ENCODE measurements around the gene RASA4B. TPM values are rescaled to one million over a fixed set of nuclear protein-coding genes. Genes with fewer than 3 reads are reported as not detected.
"Not testable (repeated sequence)": the region's sequence is repeated elsewhere in the genome, so short reads cannot be mapped to it uniquely, and the experiment has no call there.

Gene RASA4B
- total and polyA plus RNA-seq, 2 donors = 6.1 to 19.9 TPM

DNA sequence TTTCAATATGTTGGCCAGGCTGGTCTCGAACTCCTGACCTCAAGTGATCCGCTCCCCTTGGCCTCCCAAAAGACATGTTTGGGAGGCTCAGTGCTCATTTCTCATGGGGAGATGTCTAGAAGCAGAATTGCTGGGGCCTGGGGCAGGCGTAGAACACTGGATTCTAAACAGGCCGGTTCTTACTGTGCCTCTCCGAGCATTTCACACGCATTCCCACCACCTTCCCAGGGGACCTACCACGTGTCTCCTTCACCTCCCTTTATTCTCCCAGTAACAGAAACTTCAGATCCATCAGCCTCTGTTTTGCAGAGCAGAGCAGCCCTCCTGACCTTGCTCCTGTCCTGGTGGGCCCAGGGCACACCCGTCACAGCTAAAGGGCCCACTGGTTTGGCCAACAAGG is 9.6 kb upstream of the RASA4B start:
- not testable (repeated sequence) for H3K36me3 ChIP-seq (ENCODE audit: insufficient read depth); H3K4me1 ChIP-seq (ENCODE audit: insufficient read depth); DNase-seq (ENCODE audit: extremely low spot score); H3K4me3 ChIP-seq (ENCODE audit: low read depth, low read length); H3K27ac ChIP-seq (ENCODE audit: low read depth)
- 76% methylated on average over 1 of the region's 8 CpGs for WGBS

DNA sequence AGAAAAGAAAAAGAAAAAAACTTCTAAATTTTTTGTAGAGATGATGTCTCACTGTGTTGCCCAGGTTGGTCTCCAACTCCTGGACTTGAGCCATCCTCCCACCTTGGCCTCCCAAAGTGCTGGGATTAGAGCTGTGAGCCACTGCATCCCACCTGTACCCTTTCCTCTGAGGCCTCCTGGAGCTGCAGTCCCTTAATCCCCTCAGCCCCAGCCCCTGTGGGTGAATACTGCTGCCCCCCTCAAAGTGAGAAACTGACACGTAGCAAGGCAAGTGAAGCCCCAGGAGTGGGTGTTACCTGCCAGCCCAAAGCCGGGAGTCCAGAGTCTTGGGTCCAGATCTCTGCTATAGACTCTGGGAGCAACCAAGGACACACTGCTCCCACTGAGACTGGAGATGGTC is 7.2 kb upstream of the RASA4B start:
- 71% methylated on average over 1 of the region's 2 CpGs for WGBS
- not testable (repeated sequence) for H3K36me3 ChIP-seq (ENCODE audit: insufficient read depth); H3K4me3 ChIP-seq (ENCODE audit: low read depth, low read length); DNase-seq (ENCODE audit: extremely low spot score); H3K4me1 ChIP-seq (ENCODE audit: insufficient read depth); H3K27ac ChIP-seq (ENCODE audit: low read depth)

DNA sequence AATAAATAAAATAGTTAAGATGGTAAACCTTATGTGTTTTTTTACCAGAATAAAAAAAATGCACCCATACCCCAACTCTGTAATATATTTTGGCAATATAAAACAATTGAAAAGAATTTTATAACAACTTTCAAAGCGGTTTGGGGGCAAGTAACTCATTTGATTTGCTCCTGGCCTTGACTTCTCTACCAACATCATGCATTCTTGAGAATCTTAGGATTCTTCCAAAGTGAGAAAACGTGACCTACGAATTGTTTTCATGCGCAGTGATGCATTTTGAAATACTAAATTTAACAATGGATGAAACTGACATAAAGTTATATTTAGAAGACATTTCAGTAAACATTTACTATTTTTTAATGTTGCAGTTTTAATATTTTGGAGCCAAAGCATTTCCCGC is 3.2 kb upstream of the RASA4B start:
- not testable (repeated sequence) for H3K4me3 ChIP-seq (ENCODE audit: low read depth, low read length); DNase-seq (ENCODE audit: extremely low spot score); H3K36me3 ChIP-seq (ENCODE audit: insufficient read depth); H3K27ac ChIP-seq (ENCODE audit: low read depth); H3K4me1 ChIP-seq (ENCODE audit: insufficient read depth)
- WGBS = 87% methylated on average over 4 of the region's 5 CpGs

DNA sequence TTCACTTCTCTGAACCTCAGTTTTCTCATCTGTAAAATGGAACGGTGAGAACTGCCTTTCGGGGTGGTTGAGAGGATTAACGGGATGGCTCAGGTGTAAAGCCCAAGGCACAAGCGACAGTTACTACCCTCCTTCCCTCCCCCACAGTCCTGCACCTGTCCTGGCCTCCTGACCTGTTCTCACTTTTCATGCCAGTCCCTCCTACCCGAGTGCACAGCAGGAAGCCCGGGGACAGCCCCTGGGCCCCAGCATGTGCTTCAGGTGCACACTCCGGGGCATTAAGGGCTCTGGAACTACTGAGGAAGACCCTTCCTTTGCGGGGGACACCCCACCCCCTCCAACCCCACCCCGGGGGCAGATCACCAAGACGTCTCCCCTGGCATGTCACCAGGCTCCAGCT is 626 bp downstream of the RASA4B start:
- not testable (repeated sequence) for H3K4me3 ChIP-seq (ENCODE audit: low read depth, low read length); H3K36me3 ChIP-seq (ENCODE audit: insufficient read depth); H3K4me1 ChIP-seq (ENCODE audit: insufficient read depth); H3K27ac ChIP-seq (ENCODE audit: low read depth); DNase-seq (ENCODE audit: extremely low spot score)
- no CpG with 5 or more reads among the region's 10 CpGs for WGBS

DNA sequence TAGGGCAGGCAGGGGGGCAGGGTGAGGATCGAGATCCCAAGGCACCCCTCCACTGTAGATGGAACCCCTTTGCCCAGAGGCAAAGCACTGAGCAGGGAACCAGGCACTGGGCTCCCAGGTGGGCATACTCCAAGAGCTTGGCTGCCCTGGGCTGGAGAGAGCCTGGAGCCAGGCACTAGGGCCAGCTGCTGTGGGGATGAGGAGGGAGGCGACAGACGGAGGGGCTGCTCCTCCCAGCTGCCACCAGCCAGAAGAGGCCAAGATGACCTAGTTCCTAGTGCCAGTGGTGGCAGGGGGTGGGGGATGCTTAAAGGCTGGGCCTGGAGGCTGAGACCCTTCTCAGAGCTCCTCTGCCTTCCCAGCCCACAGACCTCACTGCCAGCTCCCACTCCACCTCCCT is 1.7 kb downstream of the RASA4B start:
- WGBS = no CpG with 5 or more reads among the region's 3 CpGs
- DNase-seq (ENCODE audit: extremely low spot score); H3K27ac ChIP-seq (ENCODE audit: low read depth); H3K36me3 ChIP-seq (ENCODE audit: insufficient read depth); H3K4me3 ChIP-seq (ENCODE audit: low read depth, low read length); H3K4me1 ChIP-seq (ENCODE audit: insufficient read depth): not testable (repeated sequence)

DNA sequence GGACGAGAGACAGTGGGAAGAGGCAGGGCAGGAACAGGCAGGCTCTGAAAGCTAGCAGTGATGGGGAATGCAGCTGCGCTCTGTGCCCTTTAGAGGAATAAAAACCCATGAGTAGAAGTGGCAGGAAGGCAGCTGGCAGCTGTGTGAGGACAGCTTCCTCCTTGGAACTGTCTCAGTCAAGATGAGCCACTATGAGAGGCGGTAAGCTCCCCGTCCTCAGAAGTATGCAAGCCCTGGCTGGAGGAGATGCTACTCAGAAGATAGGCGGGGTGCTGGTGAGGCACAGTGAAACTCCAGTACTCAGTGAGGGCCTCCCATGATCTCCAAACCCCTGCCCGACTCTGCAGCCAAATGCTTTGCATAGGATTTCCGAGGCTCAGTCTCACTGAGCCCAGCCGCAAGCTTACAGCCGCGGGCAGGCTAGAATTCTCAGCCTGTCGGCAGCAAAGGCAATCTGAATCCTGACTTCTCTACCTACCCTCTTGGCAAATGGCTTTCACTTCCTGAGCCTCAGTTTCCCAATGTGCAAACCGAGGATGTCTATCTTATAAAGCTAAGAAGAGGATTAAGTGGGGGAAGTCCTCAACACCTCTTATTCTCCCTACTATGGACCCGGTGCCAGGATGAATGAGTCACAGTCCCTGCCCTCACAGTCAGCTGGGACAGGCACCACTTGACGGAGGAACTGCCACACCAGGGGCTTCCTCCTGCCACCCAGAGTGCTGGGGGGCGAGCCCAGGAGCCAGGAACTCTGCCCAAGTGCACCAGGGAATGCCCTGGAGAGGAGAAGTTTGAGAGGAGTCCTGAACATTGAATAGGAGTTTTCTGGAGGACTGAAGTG is 2.5 kb downstream of the RASA4B start:
- 66% methylated on average over 2 of the region's 15 CpGs for WGBS

DNA sequence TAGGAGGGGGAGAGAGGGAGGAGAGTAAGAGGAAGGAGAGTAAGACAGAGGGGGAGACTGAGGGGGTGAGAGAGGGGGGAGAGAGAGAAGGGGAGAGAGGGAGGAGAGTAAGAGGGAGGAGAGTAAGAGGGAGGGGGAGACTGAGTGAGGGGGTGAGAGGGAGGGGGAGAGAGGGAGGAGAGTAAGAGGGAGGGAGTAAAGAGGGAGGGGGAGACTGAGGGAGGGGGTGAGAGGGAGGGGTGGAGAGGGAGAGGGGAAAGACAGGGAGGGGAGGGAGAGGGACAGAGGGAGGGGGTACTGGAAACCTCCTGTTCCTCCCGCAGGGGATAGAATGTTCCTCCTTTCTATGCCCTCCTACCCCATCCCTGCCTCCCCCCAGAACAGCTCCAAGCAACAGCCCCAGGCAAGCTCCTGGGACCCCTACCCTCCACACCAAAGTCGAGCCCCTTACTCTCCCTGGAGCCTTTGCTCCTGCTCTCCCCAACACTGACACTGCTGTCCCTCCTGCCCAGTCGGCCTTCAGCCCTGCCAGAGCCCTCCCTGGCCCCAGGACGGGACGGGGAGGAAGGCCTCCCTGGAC is 4.8 kb downstream of the RASA4B start:
- peak overlapping the region; percentile 22 for H3K4me3 ChIP-seq (ENCODE audit: low read depth, low read length)
- H3K27ac ChIP-seq (ENCODE audit: low read depth); H3K36me3 ChIP-seq (ENCODE audit: insufficient read depth); H3K4me1 ChIP-seq (ENCODE audit: insufficient read depth): not testable (repeated sequence)
- 13% methylated on average over 5 of the region's 5 CpGs for WGBS
- DNase-seq (ENCODE audit: extremely low spot score) = peak; percentile 91

More for the DNA sequence above, 2.5 kb downstream of the RASA4B start:
- H3K27ac ChIP-seq (ENCODE audit: low read depth); DNase-seq (ENCODE audit: extremely low spot score); H3K36me3 ChIP-seq (ENCODE audit: insufficient read depth); H3K4me3 ChIP-seq (ENCODE audit: low read depth, low read length); H3K4me1 ChIP-seq (ENCODE audit: insufficient read depth): not testable (repeated sequence)

DNA sequence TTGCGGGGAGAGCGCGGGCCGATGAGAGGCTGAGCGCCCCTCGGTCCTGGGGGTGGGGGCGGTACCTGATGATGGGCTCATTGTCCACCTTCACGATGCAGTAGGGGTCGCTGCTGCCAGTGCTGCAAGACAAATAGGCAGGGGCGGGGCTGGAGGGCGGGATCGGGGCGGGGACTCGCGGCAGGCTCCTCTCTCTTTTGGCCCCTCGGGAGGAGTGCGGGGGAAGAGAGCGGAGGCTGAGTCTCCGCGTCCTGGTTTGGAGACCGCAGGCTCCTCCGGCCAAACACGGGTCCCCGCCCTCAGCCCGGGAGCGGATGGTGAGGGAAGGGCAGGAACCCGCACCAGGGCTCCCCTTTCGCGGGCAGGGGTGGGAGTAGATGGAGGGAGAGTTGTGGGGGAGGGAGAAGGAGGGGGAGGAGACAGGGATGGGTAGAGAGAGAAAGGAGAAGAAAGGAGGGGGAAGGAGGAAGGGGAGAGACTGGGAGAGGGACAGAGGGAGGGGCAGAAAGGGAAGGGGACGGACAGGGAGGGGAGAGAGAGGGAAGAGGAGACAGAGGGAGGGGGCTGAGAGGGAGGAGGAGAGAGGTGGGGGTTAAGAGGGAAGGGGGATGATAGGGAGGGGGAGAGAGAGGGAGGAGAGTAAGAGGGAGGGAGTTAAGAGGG is 5.6 kb downstream of the RASA4B start:
- H3K27ac ChIP-seq (ENCODE audit: low read depth); H3K36me3 ChIP-seq (ENCODE audit: insufficient read depth); H3K4me1 ChIP-seq (ENCODE audit: insufficient read depth); DNase-seq (ENCODE audit: extremely low spot score); H3K4me3 ChIP-seq (ENCODE audit: low read depth, low read length): not testable (repeated sequence)
- WGBS = no CpG with 5 or more reads among the region's 30 CpGs

DNA sequence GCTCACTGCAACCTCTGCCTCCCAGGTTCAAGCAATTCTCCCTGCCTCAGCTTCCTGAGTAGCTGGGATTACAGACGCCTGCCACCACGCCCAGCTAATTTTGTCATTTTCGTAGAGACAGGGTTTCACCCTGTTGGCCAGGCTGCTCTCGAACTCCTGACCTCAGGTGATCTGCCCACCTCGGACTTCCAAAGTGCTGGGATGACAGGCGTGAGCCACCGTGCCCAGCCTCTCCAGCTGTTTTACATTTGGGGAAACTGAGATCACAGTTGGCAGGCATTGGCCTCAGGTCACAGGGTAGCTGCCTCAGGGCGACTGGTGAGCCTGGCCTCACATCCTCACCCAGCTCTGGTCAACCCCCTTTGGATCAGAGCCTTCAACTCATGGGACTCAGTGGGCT is 7.0 kb downstream of the RASA4B start:
- not testable (repeated sequence) for H3K4me1 ChIP-seq (ENCODE audit: insufficient read depth); H3K36me3 ChIP-seq (ENCODE audit: insufficient read depth); H3K27ac ChIP-seq (ENCODE audit: low read depth); H3K4me3 ChIP-seq (ENCODE audit: low read depth, low read length); DNase-seq (ENCODE audit: extremely low spot score)
- 74% methylated on average over 4 of the region's 8 CpGs for WGBS

DNA sequence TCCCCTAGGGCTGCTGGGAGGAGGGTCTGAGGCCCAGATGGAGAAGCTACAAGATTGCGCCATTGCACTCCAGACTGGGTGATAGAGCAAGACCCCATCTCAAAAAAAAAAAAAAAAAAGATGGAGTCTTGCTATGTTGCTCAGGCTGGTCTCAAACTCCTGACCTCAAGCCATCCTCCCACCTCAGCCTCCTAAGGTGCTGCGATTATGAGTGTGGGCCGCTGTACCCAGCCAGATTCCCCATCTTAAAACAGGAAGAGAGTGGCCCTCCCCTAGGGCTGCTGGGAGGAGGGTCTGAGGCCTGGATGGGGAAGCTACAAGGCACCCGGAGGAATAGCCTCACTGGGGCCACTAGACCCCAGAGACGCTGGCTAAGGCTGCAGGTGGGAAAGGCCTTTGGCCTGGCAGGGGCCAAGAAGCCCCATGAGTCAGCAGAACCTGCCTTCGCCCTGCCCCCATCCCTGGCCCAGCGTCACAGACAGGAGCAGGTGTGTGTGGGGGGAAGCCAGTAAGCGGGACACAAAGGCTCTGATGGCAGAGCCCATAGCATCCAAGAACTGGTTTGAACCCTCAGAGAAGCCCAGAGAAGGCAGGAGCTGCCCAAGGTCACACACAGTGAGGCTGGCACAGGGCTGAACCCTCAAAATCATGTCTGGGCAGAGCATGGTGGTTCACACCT is 10.0 kb downstream of the RASA4B start:
- not testable (repeated sequence) for H3K36me3 ChIP-seq (ENCODE audit: insufficient read depth); H3K4me1 ChIP-seq (ENCODE audit: insufficient read depth); DNase-seq (ENCODE audit: extremely low spot score); H3K27ac ChIP-seq (ENCODE audit: low read depth); H3K4me3 ChIP-seq (ENCODE audit: low read depth, low read length)
- WGBS = 84% methylated on average over 2 of the region's 8 CpGs

DNA sequence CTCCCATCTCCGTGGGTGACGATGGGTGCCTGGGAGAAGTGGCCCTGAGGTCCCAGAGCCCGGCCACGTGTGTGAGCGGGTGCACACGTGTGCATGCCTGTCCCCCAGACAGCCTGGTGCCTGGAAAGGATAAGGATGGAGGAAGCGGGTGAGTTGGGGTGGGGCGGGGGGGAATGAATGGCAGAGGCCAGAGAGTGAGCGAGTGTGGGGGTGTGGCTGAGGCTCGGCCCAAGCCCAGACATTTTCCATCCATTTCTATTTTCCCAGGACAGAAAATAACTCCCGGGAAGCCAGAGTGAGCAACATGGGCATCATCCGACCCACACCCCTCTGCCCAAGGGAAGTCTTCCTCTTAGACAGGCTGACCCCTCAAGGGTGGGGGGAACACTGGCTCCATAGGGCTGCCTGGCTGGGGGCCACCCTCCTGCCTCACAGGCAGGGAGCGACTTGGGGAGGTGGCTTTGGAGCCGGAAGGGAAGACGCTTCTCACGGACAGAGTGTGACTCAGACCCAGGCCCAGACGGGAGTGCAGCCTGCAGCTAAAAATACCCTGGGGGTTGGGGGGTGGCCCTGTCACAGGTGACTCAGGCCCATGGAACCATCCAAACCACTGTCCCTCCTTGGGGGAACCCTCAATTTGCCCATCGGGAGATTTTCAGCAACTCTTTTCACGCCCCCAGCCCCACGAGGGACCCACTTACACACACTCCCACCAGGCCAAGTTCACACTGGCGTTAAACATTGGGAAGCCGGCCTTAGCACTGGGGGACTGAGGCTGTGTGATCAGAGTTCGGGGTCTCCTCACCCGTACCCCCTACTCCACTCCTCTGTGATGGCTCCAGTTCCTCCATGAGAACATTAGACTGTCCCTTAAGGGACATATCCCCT is 12.0 kb downstream of the RASA4B start:
- H3K4me1 ChIP-seq (ENCODE audit: insufficient read depth); H3K27ac ChIP-seq (ENCODE audit: low read depth); DNase-seq (ENCODE audit: extremely low spot score); H3K4me3 ChIP-seq (ENCODE audit: low read depth, low read length); H3K36me3 ChIP-seq (ENCODE audit: insufficient read depth): not testable (repeated sequence)
- 74% methylated on average over 5 of the region's 24 CpGs for WGBS

DNA sequence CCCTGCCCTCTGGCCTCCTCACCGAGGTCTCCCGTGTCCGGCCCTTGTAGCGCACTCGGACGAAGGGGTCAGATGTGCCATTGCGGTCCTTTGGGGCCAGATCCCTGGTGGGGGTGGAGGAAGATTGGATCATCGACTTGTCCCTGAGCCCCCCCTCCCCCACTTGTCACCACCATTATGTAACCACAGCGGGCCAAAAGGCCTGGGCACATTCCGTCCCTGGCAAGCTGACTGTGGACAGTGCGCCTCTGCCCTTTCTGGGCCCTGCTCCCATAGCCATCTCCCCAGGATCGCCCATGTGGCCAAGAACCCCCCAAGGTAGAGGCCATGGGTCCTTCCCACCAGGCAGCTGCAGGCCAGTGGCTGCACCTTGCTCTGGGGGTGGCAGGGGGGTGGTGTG is 14.4 kb downstream of the RASA4B start:
- not testable (repeated sequence) for H3K27ac ChIP-seq (ENCODE audit: low read depth); H3K36me3 ChIP-seq (ENCODE audit: insufficient read depth); H3K4me1 ChIP-seq (ENCODE audit: insufficient read depth); DNase-seq (ENCODE audit: extremely low spot score); H3K4me3 ChIP-seq (ENCODE audit: low read depth, low read length)
- WGBS = no CpG with 5 or more reads among the region's 12 CpGs

DNA sequence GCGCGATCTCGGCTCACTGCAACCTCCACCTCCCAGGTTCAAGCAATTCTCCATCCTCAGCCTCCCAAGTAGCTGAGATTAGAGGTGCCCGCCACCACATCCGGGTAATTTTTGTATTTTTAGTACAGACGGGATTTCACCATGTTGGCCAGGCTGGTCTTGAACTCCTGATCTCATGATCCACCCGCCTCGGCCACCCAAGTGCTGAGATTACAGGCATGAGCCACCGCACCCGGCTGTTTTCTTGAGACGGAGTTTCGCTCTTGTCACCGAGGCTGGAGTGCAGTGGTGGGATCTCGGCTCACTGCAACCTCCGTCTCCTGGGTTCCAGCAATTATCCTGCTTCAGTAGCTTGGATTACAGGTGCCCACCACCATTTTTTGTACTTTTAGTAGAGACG is 19.3 kb downstream of the RASA4B start:
- DNase-seq (ENCODE audit: extremely low spot score); H3K36me3 ChIP-seq (ENCODE audit: insufficient read depth): not testable (repeated sequence)
- WGBS = 95% methylated on average over 11 of the region's 16 CpGs

More for the DNA sequence above, 19.3 kb downstream of the RASA4B start:
- H3K4me3 ChIP-seq (ENCODE audit: low read depth, low read length); H3K4me1 ChIP-seq (ENCODE audit: insufficient read depth); H3K27ac ChIP-seq (ENCODE audit: low read depth): not testable (repeated sequence)

Measured in urinary bladder (tissue), 4 donors.